ENCODE measurements around the gene MYL7. TPM values are rescaled to one million over a fixed set of nuclear protein-coding genes. Genes with fewer than 3 reads are reported as not detected.

The MYL7 gene
- total and polyA plus RNA-seq, 2 experiments from 2014 or later: 4.8 TPM; not detected in 1

DNA sequence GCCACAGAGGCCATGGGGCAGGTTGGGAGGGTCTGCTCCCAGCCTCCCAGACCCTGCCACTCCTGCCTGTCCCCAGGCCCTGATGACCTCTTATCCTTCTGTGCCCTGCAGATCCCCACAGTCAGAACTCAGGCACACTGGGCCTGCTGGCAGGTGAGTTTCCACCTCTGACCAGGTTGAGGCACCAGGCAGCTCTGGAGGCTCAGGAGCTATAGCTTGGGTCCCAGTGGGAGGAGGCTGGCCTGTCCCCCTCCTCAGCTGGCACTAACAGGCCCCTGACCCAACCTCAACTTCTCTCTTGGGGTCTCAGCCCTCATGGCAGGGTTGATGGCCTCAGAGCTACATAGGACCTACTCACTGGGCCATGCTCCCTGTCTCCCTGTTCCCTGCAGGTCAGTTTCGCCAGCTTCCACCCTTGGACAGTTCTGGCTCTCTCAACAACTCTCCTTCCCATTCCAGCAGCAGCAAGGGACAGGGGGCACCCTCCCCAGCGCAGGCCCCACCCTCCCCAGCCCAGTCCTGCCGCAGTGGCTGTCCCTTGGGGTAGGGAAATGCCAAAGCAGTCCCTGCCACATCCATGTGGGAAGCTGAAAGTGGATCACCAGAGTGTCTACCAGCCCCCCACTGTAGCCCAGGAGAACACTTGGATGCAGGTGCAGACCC lies 39.7 kb downstream of the MYL7 start:
- Mint-ChIP-seq H3K4me1 (peaks cover 20% of the 10 kb centered on the region), H3K4me3 (no peak overlapping the region), H3K27me3 (ENCODE audit: insufficient read depth, low read depth, poor library complexity) (peaks cover 22% of the 10 kb centered on the region), H3K9me3 (no peaks in the 10 kb centered on the region), H3K27ac (no peak overlapping the region), H3K36me3 (ENCODE audit: low read depth) (peaks cover 3% of the 10 kb centered on the region; the same call in 1 of the 3 replicates)
- ATAC-seq (no peak), DNase-seq (ENCODE audit: low spot score) (no peak)
- Histone ChIP-seq H3K27me3 (ENCODE audit: insufficient read depth) (peaks cover 9% of the 10 kb centered on the region; the same call in 1 of the 2 replicates), H3F3A (replicated peaks; ENCODE audit: low read depth) (no peaks in the 10 kb centered on the region), H3K4me3 (no peak overlapping the region), H3K9me2 (ENCODE audit: insufficient read depth) (no peaks in the 10 kb centered on the region), H4K20me1 (replicated peaks; ENCODE audit: insufficient read depth) (no peaks in the 10 kb centered on the region), H3K27ac (ENCODE audit: low read depth) (no peak overlapping the region), H3K36me3 (ENCODE audit: insufficient read depth) (no peaks in the 10 kb centered on the region), H2AFZ (peak overlapping the region; percentile 78; the same call in 1 of the 2 replicates), H3K79me2 (replicated peaks; ENCODE audit: insufficient read depth) (no peaks in the 10 kb centered on the region; the same call in 1 of the 2 replicates), H3K4me1 (ENCODE audit: insufficient read depth) (peaks cover 8% of the 10 kb centered on the region; the same call in 1 of the 2 replicates), H3K4me2 (no peak overlapping the region)
- TF ChIP-seq POLR2AphosphoS5 (IDR thresholded peaks at IDR 0.05; ENCODE audit: low read depth) (no peak), ZNF114 (CRISPR knock-in tag; IDR thresholded peaks at IDR 0.05) (no peak)

DNA sequence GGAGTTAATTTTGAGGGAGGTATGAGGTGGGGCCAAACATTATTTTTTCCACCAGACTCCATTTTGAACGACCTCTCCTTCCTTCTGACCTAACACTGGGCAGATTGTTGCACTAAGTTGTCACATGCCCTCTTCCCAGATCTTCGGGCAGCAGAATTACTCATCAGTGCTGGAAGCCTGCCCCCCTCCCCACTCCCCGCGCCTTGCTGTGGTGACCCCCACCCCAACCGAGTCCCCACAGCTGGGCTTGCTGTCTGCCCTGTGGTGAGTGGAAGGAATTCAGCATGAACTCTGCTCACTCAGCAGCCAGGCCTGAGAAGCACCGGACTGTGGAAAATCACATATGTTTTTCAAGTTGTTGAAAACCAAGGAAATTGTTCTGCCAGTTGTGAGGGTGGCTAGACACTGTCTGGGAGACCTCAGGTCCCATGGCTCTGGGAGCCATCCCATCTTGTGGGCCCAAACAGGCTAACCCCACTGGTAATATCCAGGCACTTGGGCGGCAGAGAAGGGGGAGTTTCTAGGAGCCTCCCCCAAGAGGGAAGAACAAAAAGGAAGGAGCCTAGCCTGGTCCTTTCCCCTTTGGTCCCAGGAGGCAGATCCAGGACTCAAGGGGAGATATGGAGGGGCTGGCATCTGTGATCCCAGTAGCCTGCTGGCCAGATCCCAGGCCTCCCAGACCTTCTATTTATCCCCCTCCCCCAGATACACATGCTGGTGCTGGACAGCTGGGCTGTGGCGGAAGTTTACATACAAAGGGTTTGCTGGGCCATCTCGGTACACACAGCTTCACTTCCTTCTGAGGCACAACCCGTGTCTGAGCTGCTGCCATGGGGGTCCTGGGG lies 40.5 kb downstream of the MYL7 start:
- Histone ChIP-seq H3K4me1 (ENCODE audit: insufficient read depth) (peaks cover 8% of the 10 kb centered on the region; the same call in 1 of the 2 replicates), H3K27ac (ENCODE audit: low read depth) (no peak overlapping the region), H3K4me3 (no peak overlapping the region), H3K79me2 (replicated peaks; ENCODE audit: insufficient read depth) (no peaks in the 10 kb centered on the region), H3K9me2 (ENCODE audit: insufficient read depth) (no peaks in the 10 kb centered on the region), H3F3A (replicated peaks; ENCODE audit: low read depth) (no peaks in the 10 kb centered on the region), H3K4me2 (no peak overlapping the region), H3K36me3 (ENCODE audit: insufficient read depth) (no peaks in the 10 kb centered on the region), H3K27me3 (ENCODE audit: insufficient read depth) (peaks cover 9% of the 10 kb centered on the region; the same call in 1 of the 2 replicates), H2AFZ (peak overlapping the region; percentile 78), H4K20me1 (replicated peaks; ENCODE audit: insufficient read depth) (no peaks in the 10 kb centered on the region)
- H3K36me3 Mint-ChIP-seq (ENCODE audit: low read depth): no peaks in the 10 kb centered on the region; the same call in 2 of the 3 replicates
- H3K4me3 Mint-ChIP-seq: no peak overlapping the region
- no peaks in the 10 kb centered on the region for H3K9me3 Mint-ChIP-seq
- ATAC-seq (no peak), DNase-seq (ENCODE audit: low spot score) (no peak)
- peaks cover 23% of the 10 kb centered on the region for H3K27me3 Mint-ChIP-seq (ENCODE audit: insufficient read depth, low read depth, poor library complexity)
- H3K27ac Mint-ChIP-seq: no peak overlapping the region
- peaks cover 17% of the 10 kb centered on the region for H3K4me1 Mint-ChIP-seq
- TF ChIP-seq REST (IDR thresholded peaks at IDR 0.05; ENCODE audit: unreplicated experiment) (no peak), NANOG (IDR thresholded peaks at IDR 0.05; ENCODE audit: borderline replicate concordance) (no peak), JUNB (IDR thresholded peaks at IDR 0.05; ENCODE audit: unreplicated experiment) (no peak), STAT1 (IDR thresholded peaks at IDR 0.05; ENCODE audit: unreplicated experiment) (no peak), EZH2 (IDR thresholded peaks at IDR 0.05; ENCODE audit: low read depth, unreplicated experiment) (no peak), ZNF331 (CRISPR knock-in tag; IDR thresholded peaks at IDR 0.05; ENCODE audit: low read depth) (no peak)
